Adrenal gland (tissue), 5 donors: ENCODE measurements around the gene BCLAF1.

Experiments used
- POLR2A ChIP-seq, 2 donors: fragments of 450-650 bp; IDR thresholded peaks; one replicate each; pipeline ENCODE4 v1.6.1; 2017; ENCODE audit warnings: antibody characterized with exemption in 2 of 2, mild to moderate bottlenecking in 2 of 2, moderate library complexity in 1 of 2
- TF ChIP-seq, protein P1 (sequence below), 6 experiments: fragments of 450-650 bp in 4 of 6; fragments of 200-600 bp in 2 of 6; sonication (generic) in 1 of 6; IDR thresholded peaks; 1 replicate in 5 of 6; 2 replicates in 1 of 6; pipeline versions ENCODE4 v1.5.1 to v1.8.0; 2016 to 2021; ENCODE audit warnings: antibody characterized with exemption in 6 of 6, mild to moderate bottlenecking in 2 of 6, moderate library complexity in 1 of 6
- donor health status: DM: no; HTN: no; CAD: no.

DNA sequence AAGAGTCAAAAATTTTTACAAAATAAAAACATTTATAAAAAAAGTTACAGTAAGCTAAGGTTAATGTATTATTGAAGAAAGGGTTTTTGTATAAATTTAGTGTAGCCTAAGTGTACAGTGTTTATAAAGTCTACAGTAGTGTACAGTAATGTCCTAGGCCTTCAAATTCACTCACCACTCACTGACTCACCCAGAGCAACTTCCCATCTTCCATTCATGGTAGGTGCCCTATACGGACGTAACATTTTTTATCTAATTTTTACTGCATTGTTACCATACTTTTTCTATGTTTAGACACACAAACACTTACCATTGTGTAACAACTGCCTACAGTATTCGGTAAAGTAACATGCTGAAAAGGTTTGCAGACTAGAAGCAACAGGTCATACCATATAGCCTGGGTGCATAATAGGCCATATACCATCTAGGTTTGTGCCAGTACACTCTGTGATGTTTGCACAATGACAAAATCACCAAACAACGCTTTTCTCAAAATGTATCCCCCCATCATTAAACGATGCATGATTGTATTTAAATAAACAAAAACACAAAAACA lies 45.5 kb downstream of the BCLAF1 start:
- TF ChIP-seq, protein P1, sequence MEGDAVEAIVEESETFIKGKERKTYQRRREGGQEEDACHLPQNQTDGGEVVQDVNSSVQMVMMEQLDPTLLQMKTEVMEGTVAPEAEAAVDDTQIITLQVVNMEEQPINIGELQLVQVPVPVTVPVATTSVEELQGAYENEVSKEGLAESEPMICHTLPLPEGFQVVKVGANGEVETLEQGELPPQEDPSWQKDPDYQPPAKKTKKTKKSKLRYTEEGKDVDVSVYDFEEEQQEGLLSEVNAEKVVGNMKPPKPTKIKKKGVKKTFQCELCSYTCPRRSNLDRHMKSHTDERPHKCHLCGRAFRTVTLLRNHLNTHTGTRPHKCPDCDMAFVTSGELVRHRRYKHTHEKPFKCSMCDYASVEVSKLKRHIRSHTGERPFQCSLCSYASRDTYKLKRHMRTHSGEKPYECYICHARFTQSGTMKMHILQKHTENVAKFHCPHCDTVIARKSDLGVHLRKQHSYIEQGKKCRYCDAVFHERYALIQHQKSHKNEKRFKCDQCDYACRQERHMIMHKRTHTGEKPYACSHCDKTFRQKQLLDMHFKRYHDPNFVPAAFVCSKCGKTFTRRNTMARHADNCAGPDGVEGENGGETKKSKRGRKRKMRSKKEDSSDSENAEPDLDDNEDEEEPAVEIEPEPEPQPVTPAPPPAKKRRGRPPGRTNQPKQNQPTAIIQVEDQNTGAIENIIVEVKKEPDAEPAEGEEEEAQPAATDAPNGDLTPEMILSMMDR (IDR thresholded peaks at IDR 0.05) = no peak
- no peak for TF ChIP-seq POLR2A (IDR thresholded peaks at IDR 0.05)
